Ovary (tissue), 3 donors: ENCODE measurements around the gene RASGRP4.
"Not testable (repeated sequence)": the region's sequence is repeated elsewhere in the genome, so short reads cannot be mapped to it uniquely, and the experiment has no call there.

Experiments used
- CTCF ChIP-seq, 3 donors: fragments of 450-650 bp in 2 of 3; fragments of 200-600 bp in 1 of 3; IDR thresholded peaks; one replicate each; pipeline versions ENCODE4 v1.5.1 to v1.8.0; 2016 to 2022; ENCODE audit warnings: antibody characterized with exemption in 3 of 3, mild to moderate bottlenecking in 1 of 3
- POLR2A ChIP-seq: fragments of 450-650 bp; IDR thresholded peaks from one replicate; pipeline ENCODE4 v1.6.1; 2017; ENCODE audit warnings: antibody characterized with exemption, mild to moderate bottlenecking, moderate library complexity
- donor health status: DM: no; HTN: no; CAD: no.

GRCh38 chr19:38362946-38363688 is 62.9 kb downstream of the RASGRP4 start:
- TF ChIP-seq CTCF (IDR thresholded peaks at IDR 0.05); POLR2A: not testable (repeated sequence)
